Adrenal gland (tissue), 5 donors: Measurements from ENCODE around the gene CDS1.

Experiments
- CTCF ChIP-seq, 6 experiments: fragments of 450-650 bp in 4 of 6; fragments of 200-600 bp in 2 of 6; sonication (generic) in 1 of 6; IDR thresholded peaks; 1 replicate in 5 of 6; 2 replicates in 1 of 6; pipeline versions ENCODE4 v1.5.1 to v1.8.0; 2016 to 2021; ENCODE audit warnings: antibody characterized with exemption in 6 of 6, mild to moderate bottlenecking in 2 of 6, moderate library complexity in 1 of 6
- POLR2A ChIP-seq, 2 donors: fragments of 450-650 bp; IDR thresholded peaks; one replicate each; pipeline ENCODE4 v1.6.1; 2017; ENCODE audit warnings: antibody characterized with exemption in 2 of 2, mild to moderate bottlenecking in 2 of 2, moderate library complexity in 1 of 2
- donor health status: DM: no; HTN: no; CAD: no.

- TF ChIP-seq POLR2A (IDR thresholded peaks at IDR 0.05) (no peak), CTCF (IDR thresholded peaks at IDR 0.05) (no peak)
Measured at GRCh38 chr4:84535901-84536300, 47.0 kb upstream of the CDS1 start.
